NCI-H146 treated with DMSO at 0.1 percent for 48 hours (cell line): ENCODE data around the gene NDUFA6.
"Not testable (repeated sequence)": the region's sequence is repeated elsewhere in the genome, so short reads cannot be mapped to it uniquely, and the experiment has no call there.

Experiments used
- DNase-seq: peaks from one replicate; lab custom pipeline; 2025; ENCODE audit not compliant: unreplicated experiment; lab: John Stamatoyannopoulos, UW

Gene NDUFA6

GRCh38 chr22:42114721-42115120 is 24.1 kb upstream of the NDUFA6 start:
- no peak for DNase-seq

GRCh38 chr22:42112793-42113192 is 22.2 kb upstream of the NDUFA6 start:
- not testable (repeated sequence) for DNase-seq

- no peak for DNase-seq
These were observed 21.2 kb upstream of the NDUFA6 start for GRCh38 chr22:42111798-42112197.

GRCh38 chr22:42108848-42109247 is 18.3 kb upstream of the NDUFA6 start:
- no peak for DNase-seq

- not testable (repeated sequence) for DNase-seq
These were observed 13.8 kb upstream of the NDUFA6 start for GRCh38 chr22:42104332-42104860.

- no peak for DNase-seq
These were observed 10.6 kb upstream of the NDUFA6 start for GRCh38 chr22:42101199-42101598.

GRCh38 chr22:42091455-42091782 is 847 bp upstream of the NDUFA6 start:
- DNase-seq: no peak

- no peak for DNase-seq
These were observed 4.5 kb downstream of the NDUFA6 start for GRCh38 chr22:42086051-42086450.

- no peak for DNase-seq
These were observed 5.7 kb downstream of the NDUFA6 start for GRCh38 chr22:42084874-42085273.

- no peak for DNase-seq
These were observed 7.5 kb downstream of the NDUFA6 start for GRCh38 chr22:42083119-42083518.

GRCh38 chr22:42080287-42080686 is 10.3 kb downstream of the NDUFA6 start:
- DNase-seq: no peak

GRCh38 chr22:42079319-42080251 is 11.0 kb downstream of the NDUFA6 start, which contains the start of gene SMDT1:
Gene SMDT1 (plus strand): TSS chr22:42079700. CDS start chr22:42079769, 69 bp downstream.
- DNase-seq: peak; percentile 91

- DNase-seq: no peak
These were observed 11.9 kb downstream of the NDUFA6 start for GRCh38 chr22:42078469-42079318.

- no peak for DNase-seq
These were observed 13.0 kb downstream of the NDUFA6 start for GRCh38 chr22:42077486-42078125.

- DNase-seq: no peak
These were observed 13.6 kb downstream of the NDUFA6 start for GRCh38 chr22:42076764-42077485.

- DNase-seq: no peak
These were observed 15.5 kb downstream of the NDUFA6 start for GRCh38 chr22:42074846-42075676.

- no peak for DNase-seq
These were observed 16.3 kb downstream of the NDUFA6 start, which contains the start of gene PHETA2 for GRCh38 chr22:42074132-42074811. Gene PHETA2 (plus strand): TSS chr22:42074248. CDS start chr22:42077294, 3,046 bp downstream.

- no peak for DNase-seq
These were observed 16.9 kb downstream of the NDUFA6 start for GRCh38 chr22:42073621-42074041.
